Activated CD4-positive, CD25-positive, alpha-beta regulatory T cell treated with anti-CD3 and anti-CD28 coated beads, Interleukin-2, amount 50 U/mL, for 24 hours (primary cell): ENCODE measurements around the gene BAIAP2.
"Not testable (repeated sequence)": the region's sequence is repeated elsewhere in the genome, so short reads cannot be mapped to it uniquely, and the experiment has no call there.

Experiments used
- ATAC-seq, 2 donors: fragments of 150-1000 bp; cut with Tn5 transposase; one replicate each; pipeline ENCODE4 v1.10.0; 2021; ENCODE audit warnings: mild to moderate bottlenecking in 1 of 2, moderate library complexity in 1 of 2

BAIAP2 gene

DNA sequence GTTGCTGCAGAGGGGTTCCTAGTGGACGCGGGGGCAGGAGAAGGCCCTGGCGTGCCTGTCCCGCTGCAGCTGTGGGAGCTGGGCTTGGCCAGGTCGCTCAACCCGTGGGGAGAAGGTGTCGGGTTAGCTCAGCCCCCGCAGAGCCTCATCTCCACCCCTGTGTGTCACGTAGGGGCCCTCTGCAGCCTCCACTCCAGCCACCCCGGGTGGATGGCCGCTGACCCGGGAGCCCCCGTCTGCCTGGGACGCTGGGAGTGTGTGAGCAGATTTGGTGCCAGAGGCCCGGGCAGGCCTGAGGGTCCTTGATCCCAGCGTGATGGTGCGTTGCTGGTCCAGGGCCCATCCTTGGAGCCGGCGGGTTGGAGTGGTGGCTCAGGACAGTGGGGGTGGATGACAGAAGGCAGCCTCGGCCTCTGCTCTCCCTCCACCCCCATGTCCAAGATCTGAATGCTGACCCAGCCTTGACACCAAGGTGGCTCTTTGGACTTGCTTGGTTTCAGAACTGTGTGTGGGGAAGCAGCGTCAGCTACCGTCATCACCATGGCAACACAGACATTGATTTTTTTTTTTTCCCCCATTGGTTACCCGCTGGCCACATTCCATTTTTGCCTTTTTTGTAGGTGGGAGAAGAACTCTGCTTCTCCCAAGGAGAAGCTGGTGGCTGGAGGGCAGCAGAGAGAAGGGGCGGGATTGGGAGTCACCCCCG, 35.7 kb downstream of the BAIAP2 start:
- no peak for ATAC-seq

DNA sequence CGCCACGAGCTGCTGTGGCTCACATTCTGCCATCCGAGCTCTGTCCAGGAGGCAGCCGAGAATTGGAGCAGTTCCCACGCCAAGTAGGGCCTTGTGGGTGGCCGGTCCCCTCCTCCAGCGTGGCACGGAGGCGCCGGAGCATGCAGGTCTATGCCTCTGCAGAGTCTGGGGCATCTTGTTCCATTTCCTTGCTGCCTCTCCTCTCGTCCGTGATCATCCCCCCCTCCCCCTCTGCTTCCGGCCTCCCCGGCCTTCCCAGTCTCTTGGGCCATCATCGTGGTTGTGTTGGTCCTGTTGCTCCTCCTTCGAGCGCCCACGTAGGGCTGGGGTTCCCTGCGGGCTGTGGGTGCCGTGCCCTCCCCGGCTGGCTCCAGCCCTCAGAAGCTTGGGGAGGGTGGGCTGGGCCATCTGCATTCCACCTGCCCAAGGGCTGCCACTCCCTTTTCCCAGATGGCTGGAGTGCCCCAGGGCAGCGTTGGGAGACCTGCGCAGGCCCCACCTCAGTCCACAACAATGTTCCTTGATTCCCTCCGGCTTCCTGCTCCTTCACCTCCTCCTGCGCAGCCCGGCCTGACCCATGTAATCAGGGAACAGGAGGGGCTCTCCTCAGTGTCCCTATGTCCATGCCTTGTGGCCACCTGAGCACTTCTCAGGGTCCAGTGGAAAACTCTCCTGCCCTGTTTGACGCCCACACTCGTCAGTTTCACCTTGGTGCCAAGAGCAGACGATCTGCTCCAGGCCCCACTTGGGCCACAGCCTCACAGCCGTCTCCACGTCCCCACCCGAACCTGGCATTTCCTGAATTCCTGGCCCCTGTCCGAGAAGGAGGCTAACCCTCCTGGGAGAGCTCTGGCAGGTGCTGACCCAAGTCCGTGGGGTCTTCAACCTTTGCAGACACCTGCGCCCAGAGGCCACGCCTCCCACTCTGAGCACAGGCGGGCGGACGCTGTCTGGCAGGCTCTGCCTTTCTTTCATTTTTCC, 37.1 kb downstream of the BAIAP2 start:
- no peak for ATAC-seq

DNA sequence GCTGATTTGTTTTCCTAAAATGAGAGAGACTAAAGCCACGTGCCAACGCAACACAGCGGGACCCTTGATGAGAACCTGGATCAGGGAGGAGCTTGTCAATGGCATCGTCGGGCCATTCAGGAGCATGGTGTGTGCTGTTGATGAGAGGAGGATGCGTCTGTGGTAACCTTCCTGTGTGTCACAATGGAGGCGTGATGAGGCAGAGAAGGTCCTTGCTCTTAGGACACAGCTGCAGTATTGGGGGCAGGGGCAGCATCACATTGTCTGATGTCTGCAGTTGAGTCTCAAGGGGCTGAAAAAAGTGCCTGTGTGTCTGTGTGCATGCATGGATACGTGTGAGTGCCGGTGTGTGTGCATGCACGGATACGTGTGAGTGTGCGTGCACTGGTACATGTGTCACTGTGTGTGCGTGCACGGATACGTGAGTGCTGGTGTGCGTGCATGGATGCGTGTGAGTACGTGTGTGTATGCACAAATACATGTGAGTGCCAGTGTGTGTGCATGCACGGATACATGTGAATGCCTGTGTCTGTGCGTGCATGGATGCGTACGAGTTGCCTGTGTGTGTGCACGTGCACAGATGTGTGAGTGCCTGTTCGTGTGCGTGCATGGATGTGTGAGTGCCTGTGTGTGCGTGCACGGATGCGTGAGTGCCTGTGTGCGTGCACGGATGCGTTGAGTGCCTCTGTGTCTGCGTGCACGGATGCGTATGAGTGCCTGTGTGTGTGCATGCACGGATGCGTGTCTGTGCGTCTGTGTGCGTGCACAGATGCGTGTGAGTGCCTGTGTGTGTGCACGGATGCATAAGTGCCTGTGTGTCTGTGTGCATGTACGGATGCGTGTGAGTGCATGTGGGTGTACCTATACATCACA, 39.3 kb downstream of the BAIAP2 start:
- no peak for ATAC-seq

DNA sequence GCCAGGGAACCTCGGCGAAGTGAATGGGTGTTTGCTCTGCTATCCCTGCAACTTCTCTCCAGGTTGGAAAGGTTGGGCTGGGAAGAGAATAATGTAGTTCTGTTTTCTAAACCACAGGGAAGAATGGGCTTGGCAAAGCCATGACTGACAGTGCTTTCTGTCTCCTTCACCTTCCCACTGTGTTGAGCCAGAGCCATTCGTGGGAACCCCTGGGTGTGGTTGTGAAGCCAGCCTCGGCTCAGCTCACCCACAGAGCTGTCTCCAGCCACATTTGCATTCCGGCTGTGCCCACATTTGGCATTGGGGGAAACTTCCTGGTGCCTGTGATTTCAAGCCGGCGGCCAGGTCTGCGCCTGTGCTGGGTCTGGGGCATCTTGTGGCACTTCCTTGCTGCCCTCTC, 39.9 kb downstream of the BAIAP2 start:
- ATAC-seq, result no peak

DNA sequence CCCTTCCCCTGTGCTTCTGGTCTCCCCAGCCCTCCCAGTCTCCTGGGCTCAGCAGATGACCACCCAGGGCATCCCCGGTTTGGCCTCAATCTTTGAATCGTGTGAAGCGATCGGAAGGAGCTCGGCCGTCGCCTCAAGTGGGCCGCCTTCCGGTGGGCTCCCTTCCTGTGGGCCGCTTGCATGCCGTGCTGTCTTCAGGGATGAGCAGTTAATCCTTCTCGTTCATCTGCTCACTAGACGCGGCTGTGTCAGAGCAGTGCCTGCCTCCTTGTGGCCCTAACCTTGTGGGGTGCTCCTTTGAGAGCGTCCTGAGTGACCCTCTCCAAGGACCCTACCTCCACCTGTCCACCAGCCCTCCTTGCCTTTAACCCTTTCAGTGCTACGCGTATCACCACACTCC, 40.4 kb downstream of the BAIAP2 start:
- ATAC-seq, result no peak

DNA sequence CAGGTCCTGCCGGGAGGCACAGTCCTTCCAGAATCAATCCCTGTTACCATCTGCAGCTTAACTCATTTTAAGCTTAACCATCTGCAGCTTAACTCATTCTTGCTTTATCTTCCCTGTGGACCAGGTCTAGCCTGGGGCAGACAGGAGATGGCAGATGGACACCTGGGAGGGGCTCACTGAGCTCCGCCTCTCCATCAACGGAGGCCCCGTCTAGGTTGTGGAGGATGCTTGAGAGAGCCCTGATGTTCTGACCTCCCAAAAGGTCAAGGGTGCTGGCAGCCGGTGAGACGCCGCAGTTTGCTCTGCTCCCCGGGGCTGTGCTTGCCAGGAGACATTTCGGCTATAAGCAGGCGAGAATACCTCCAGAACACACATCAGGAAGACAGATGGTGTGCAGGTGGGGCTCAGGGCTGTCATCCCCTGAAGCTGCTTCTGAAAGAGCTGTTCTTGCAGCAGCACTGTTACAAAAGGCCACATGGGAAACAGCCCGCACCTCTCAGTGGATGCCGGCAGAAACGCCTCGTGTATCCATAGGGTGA, 41.3 kb downstream of the BAIAP2 start:
- ATAC-seq, result no peak

DNA sequence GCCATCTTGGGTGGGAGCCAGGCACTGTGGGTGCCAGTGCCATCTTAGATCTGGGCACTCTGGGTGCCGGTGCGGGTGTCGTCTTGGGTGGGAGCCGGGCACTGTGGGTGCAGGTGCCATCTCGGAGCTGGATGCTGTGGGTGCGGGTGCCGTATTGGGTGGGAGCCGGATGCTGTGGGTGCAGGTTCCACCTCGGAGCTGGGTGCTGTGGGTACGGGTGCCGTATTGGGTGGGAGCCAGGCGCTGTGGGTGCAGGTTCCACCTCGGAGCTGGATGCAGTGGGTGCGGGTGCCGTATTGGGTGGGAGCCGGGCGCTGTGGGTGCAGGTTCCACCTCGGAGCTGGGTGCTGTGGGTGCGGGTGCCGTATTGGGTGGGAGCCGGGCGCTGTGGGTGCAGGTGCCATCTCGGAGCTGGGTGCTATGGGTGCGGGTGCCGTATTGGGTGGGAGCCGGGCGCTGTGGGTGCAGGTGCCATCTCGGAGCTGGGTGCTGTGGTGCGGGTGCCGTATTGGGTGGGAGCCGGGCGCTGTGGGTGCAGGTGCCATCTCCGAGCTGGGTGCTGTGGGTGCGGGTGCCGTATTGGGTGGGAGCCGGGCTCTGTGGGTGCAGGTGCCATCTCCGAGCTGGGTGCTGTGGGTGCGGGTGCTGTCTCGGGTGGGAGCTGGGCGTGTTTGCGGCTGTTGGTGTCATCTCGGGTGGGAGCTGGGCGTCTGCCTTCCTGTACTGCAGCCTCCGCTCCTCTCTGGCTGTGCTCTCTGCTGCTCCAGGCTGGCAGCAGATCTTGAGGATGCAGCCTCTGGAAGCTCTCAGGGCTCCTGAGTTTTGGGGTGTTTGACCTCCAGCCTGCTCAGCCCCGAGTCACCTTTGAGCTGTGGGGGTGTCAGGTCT, 43.3 kb downstream of the BAIAP2 start:
- ATAC-seq, result not testable (repeated sequence)

DNA sequence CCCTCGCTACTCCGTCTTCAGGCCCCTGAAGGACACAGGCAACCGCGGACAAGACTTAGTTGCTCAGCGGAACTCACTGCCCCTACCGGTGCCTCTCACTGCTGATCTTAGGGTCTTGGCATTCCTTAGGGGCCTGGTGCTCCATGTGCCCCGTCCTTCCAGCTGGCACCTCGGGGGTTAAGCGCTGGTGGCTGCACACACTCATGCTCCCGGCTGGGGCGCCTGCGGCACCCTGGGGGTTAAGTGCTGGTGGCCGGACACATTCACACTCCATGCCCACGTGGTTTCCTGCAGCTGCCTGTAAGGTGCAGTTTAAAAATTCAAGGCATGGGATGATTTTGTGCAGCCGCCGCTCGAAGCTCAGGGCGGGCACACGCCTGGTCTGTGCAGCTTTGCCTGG, 45.1 kb downstream of the BAIAP2 start:
- no peak for ATAC-seq

DNA sequence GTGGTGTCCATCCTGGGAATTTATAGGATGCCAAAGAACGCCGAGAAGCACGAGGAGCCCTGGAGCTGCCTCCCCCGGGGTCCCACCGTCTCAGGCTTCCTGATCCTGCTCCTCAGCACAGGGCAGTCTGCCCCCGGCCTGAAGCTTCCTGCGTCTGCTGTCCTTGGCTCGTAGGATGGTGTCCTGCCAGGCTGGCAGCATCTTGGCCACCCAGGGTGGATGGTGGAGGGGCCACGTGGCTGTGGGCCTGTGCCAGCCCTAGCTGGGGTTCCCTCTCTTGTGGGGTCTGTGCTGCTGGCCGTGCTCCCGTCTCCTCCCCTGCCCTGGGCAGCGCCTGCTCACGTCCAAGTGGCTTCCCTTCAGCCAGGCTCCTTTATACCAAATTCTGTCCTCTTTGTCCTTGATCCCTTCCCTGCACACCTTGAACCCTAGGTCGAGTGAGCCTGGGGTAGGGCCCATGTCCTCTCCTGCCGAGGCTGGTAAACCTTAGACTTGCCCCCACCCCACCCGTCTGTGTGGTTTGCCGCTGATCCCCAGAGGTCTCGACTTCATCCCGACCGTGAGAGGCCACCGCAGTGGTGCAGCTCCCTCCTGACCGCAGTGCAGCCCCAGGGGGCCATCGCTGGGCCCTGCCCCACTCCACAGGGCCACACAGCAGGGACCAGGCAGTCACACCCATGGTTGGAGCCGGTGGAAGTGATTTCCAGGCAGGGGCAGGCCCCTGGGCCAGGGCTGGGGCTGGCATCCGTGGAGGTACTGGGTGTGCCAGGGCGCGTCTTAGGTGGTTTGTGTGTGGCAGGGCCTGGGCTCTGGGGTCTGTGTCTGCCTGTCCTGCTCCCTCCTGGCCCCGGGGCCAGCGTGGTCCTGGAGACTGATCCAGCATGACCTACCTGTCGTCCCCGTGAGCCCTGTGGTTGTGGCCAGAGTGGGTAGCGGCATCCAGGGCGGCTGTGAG, 46.5 kb downstream of the BAIAP2 start:
- ATAC-seq, result no peak

DNA sequence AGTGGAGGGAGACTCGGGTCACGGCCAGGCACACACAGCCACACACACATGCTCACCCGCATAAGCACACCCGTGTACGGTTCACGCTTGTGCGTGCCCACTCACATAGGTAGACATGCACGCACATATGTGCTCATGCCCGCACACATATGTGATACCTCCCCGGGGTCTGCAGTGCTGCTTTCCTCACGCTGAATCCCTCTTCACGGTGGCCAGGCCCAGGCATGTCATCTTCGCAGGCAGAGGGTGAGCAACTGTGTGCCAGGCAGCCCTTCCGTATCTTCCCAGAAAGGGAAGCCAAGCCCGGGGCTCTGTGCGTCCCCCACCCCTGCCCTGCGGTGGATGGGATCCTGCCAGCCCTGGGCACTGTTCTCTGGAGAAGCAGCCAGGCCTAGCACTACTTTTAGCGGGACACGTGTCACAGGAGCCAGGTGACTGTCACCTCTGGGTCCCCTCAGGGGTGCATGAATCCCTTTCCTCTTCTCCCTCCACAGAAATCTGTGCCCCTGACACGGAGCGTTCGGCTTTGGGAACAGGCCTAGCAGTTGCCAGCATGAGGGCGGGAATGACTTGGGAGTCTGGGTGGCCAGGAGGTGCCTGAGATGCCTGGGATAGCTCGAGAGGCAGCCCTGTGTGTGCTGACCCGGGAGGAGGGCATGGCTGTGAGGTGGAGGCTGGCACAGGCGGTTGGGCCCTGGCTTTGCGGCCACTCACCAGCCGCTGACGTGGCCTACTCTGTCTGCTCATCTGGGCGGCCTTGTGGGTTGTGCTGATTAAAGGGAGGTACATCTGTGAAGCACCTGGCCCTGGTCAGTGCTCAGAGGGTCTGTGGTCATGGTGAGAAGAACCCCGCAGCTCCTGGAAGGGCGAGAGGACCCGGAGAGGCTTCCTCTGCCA, 47.5 kb downstream of the BAIAP2 start:
- no peak for ATAC-seq

DNA sequence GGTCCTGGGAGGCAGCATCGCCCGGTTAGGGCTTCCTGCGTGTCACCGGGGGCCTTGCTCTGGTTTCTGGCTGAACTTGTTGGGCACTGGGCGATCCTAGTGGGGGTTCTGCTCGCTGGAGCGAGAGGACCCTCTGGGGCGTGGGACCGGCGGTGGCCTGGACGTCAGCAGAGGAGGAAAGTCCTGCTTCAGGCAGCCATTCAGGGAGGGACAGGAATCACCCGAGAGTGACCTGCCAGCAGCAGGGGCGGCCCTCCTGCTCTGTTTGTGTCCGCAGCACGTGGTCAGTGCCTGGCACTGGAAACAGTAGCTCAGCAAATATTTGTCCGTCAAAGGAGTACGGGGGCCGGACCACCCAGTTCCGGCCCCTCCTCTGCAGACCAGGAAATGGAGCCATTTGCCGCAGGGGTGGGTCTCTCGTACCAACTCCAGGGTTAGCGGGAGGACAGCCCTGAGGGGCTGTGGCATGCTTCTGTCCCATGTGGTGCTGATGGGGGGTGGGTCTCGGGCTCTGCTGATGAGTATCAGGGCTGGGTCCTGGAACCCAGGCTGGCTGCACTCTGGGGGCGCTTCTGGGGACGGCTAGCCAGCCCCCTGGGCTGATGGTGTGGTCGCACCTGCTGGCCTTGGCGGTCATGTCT, 48.3 kb downstream of the BAIAP2 start:
- ATAC-seq, result no peak

DNA sequence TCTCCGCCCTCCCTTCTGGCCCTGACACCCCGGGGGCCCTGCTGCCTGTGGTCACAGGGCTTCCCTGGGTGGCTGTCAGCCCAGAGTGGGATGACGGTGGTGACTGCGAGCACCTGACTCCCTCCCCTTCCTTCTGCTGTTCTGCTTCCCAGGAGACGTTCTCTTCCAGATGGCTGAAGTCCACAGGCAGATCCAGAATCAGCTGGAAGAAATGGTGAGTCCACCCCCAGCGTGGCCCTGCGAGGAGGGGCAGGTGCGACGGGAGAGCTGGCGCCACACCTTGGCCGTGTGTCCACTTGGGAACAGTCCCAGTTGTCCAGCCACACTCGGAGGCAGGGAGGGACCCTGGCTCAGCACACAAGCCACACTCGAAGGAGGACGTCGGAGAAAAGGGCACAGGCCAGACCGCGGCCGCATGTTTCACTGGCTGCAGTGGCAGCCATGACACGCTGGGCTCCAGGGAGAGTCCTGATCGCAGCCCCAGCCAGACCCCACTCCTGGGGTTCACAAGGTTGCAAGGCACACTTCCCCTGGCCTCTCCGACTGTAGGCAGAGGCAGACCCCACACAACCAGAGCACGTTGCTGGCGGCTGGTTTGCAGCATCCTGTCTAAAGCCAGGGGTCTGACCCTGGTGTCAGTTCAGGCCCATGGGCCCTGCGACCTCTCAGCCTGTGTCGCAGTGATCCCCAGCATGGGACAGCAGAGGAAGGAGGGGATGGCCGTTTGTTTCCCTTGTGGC, 49.9 kb downstream of the BAIAP2 start:
- ATAC-seq, result no peak

DNA sequence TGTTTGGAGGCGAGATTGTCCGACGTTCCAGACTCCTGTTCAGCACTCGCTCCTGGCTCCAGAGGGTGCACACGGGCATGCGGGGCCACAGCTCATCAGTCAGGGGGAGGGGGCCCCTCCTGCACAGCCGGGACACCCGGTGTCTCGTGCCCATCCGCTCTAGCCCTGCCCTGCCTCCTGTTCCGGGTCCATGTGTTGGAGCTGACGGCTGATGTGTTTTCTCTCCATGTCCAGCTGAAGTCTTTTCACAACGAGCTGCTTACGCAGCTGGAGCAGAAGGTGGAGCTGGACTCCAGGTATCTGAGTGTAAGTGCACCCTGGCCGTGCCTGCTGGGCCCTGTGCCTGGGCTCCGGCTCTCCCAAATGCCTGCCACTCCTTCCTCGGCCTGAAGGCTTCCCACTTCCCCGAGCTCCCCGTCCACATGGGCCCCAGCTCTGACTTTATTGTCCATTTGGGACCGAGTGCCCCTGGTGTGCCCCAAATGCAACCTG, 50.5 kb downstream of the BAIAP2 start:
- no peak for ATAC-seq

DNA sequence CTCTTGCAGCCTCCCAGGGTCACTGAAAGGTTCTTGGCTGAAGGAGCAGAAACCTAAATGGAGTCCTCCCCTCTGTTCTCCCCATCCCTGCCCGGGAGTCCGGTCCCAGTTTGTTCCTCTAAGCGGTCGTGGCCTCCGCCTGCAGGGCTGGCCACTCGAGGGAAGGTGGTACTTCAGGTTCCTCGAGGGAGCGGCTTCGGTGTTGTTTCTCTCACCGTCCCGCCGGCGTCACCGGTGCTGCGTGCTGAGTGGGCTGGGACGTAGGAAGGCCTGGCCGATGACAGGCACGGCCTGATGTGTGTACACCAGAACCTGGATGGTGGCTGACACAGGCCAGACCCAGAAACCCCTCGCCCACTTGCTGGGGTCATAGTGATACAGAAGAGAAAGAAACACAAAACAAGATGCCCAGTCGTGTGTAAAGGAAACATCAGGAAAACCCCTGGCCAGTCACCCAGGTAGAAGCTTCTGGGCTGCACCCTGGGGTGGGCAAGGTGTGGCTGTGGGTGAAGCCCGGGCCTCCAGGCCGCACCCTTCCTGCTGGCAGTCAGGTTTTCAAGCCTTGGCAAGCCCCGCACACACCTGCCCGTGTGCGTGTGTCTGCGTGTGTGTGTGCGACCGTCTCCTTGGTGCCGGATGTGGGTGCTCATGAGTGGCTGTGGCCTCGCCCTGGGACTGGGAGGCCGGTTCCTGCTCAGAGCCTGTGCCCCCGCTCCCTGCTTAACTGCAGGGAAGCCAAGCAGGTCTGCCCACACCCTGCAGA, 52.0 kb downstream of the BAIAP2 start:
- ATAC-seq, result no peak

DNA sequence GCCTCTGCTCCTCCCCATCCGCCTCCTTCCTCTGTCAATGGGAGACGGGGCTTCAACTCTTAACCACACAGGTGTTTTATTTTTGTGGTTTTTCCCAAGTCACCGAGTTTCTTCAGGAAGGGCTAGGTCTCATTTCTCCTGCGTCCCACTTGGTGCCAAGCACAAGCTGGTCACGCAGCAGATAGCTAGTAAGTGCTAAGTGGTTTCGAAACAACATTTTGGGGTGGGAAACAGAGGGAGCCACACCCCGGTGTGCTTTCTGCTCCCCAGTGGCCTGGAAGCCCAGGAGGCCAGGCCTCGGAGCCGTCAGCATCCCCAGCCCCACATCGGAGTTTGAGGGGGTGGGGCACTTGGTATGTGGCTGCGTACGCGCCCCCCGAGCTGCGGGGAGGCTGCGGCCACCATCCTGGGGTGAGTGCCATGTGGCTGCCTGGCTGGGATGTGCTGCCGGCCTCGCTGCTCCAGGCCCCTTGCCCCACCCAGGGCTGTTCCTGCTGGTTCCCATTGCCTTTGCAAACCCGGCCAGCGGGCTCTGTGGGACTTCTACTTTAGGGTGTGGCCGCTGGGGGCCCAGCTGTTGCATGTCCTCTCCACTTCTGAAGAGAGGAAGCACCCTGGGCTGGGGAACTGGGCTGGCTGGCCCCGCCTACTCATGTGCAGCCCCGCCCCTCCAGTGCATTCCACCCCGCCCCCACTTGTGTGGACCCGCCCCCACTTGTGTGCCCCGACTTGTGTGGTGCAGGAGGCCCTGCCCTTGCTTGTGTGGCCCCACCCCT, 55.6 kb downstream of the BAIAP2 start:
- ATAC-seq, result no peak

DNA sequence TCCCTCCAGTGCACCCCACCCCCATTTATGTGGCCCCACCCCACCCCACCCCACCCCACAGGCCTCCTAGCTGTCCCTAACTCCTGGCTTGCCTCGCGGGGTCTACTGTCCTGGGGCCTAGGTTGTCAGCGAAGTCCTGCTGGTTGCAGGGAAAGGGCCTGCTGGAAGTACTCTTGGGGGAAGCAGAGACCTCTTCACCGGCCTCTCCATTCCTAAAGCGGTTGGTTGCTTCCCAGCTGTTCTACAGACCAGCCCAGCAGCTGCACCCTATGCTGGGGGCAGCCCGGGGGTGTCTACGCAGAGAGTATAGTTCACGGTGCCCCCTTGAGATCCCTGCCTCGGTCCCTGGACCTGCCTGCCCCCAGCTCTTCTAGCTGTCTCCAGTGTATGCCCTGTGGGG, 56.2 kb downstream of the BAIAP2 start:
- ATAC-seq, result no peak
